GM23248 (cell line): Measurements from ENCODE around the gene RNF149.

Source experiments
- EZH2 ChIP-seq: fragments of 200-600 bp; sonication (generic); IDR thresholded peaks from 2 replicates; pipeline ENCODE4 v1.6.1; 2018; ENCODE audit warnings: antibody characterized with exemption, mild to moderate bottlenecking; ENCODE audit not compliant: insufficient read depth, poor library complexity, severe bottlenecking
- EZH2phosphoT487 ChIP-seq: fragments of 200-600 bp; sonication (generic); IDR thresholded peaks from 2 replicates; pipeline ENCODE4 v1.6.1; 2018; ENCODE audit warnings: antibody characterized with exemption, moderate library complexity, mild to moderate bottlenecking, low read depth; ENCODE audit not compliant: insufficient read depth

DNA sequence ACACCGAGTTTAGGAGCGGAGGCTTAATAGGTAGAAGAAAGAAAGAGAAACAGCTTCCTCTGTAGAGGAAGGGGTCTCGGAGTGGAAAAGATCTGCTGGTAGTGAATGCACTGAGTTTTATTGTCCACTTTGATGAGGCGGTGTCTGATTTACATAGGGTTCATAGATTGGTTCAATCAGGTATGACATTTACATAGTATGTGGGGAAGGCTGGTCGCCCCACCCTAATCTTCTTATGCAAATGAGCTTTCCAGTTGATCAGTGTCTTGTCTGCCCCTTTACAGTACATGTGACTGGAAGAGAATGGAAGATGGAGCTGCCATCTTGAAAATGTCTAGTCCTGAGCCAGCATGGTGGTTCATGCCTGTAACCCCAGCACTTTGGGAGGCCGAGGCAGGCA, 75.7 kb downstream of the RNF149 start:
- TF ChIP-seq EZH2 (no peak), EZH2phosphoT487 (no peak)
